GM23338 (cell line): ENCODE results near the gene TTC22. TPM values are rescaled to one million over a fixed set of nuclear protein-coding genes. Genes with fewer than 3 reads are reported as not detected.

Experiments
- ATAC-seq: fragments of 200-7000 bp; cut with Tn5 transposase; 3 replicates; pipeline ENCODE4 v1.9.1; 2020
- DNase-seq: peaks from one replicate; pipeline ENCODE4 v3.0.0-alpha.2; 2015; ENCODE audit warnings: low spot score
- H2AFZ ChIP-seq: fragments of 200-600 bp; sonication (generic); 2 replicates; pipeline ENCODE4 v1.8.0; 2016; ENCODE audit warnings: antibody characterized with exemption, mild to moderate bottlenecking, moderate library complexity
- H3F3A ChIP-seq: fragments of 200-600 bp; sonication (generic); replicated peaks from 2 replicates; pipeline ENCODE4 v1.8.0; 2017; ENCODE audit warnings: antibody characterized with exemption, mixed run types, low read depth
- H3K27ac ChIP-seq: fragments of 200-600 bp; sonication (generic); 2 replicates; pipeline ENCODE4 v1.6.1; 2016; ENCODE audit warnings: low read depth
- H3K27me3 ChIP-seq: fragments of 200-600 bp; sonication (generic); 2 replicates; pipeline ENCODE4 v1.8.0; 2016; ENCODE audit warnings: mild to moderate bottlenecking, mixed run types, moderate library complexity; ENCODE audit not compliant: insufficient read depth
- H3K36me3 ChIP-seq: fragments of 200-600 bp; sonication (generic); 2 replicates; pipeline ENCODE4 v1.8.0; 2016; ENCODE audit warnings: mild to moderate bottlenecking; ENCODE audit not compliant: insufficient read depth
- H3K4me1 ChIP-seq: fragments of 200-600 bp; sonication (generic); 2 replicates; pipeline ENCODE4 v1.8.0; 2016; ENCODE audit warnings: mild to moderate bottlenecking, moderate library complexity; ENCODE audit not compliant: insufficient read depth
- H3K4me2 ChIP-seq: fragments of 200-600 bp; sonication (generic); 2 replicates; pipeline ENCODE4 v1.7.1; 2017; ENCODE audit warnings: mixed run types
- H3K4me3 ChIP-seq: fragments of 200-600 bp; sonication (generic); 2 replicates; pipeline ENCODE4 v1.6.1; 2016; ENCODE audit warnings: mixed run types
- H3K79me2 ChIP-seq: fragments of 200-600 bp; sonication (generic); replicated peaks from 2 replicates; pipeline ENCODE4 v1.8.0; 2017; ENCODE audit warnings: mild to moderate bottlenecking; ENCODE audit not compliant: insufficient read depth
- H3K9me2 ChIP-seq: fragments of 200-600 bp; sonication (generic); 2 replicates; pipeline ENCODE4 v1.8.0; 2017; ENCODE audit not compliant: insufficient read depth
- H4K20me1 ChIP-seq: fragments of 200-600 bp; sonication (generic); replicated peaks from 2 replicates; pipeline ENCODE4 v1.8.0; 2017; ENCODE audit warnings: mild to moderate bottlenecking; ENCODE audit not compliant: insufficient read depth
- H3K27ac Mint-ChIP-seq: 2 replicates; pipeline ENCODE4 v1.8.0; 2020; ENCODE audit warnings: inconsistent platforms, mild to moderate bottlenecking, moderate library complexity, mixed read lengths
- H3K27me3 Mint-ChIP-seq: 3 replicates; pipeline ENCODE4 v1.8.0; 2022; ENCODE audit warnings: low read depth, mild to moderate bottlenecking, moderate library complexity, mixed read lengths, inconsistent platforms; ENCODE audit not compliant: insufficient read depth, poor library complexity
- H3K36me3 Mint-ChIP-seq: 3 replicates; pipeline ENCODE4 v1.8.0; 2021; ENCODE audit warnings: low read depth, mild to moderate bottlenecking, inconsistent platforms, moderate library complexity, mixed read lengths
- H3K4me1 Mint-ChIP-seq: 3 replicates; pipeline ENCODE4 v1.8.0; 2020; ENCODE audit warnings: mild to moderate bottlenecking, inconsistent platforms, mixed read lengths
- H3K4me3 Mint-ChIP-seq: 3 replicates; pipeline ENCODE4 v1.8.0; 2021; ENCODE audit warnings: moderate library complexity, mild to moderate bottlenecking, inconsistent platforms, mixed read lengths
- H3K9me3 Mint-ChIP-seq: 3 replicates; pipeline ENCODE4 v1.8.0; 2020; ENCODE audit warnings: moderate library complexity, mild to moderate bottlenecking, inconsistent platforms, mixed read lengths
- CREB1 ChIP-seq: fragments of 250-450 bp; sonication (Bioruptor Pico); IDR thresholded peaks from 2 replicates; pipeline ENCODE4 v1.5.0; 2020; ENCODE audit warnings: low read depth, mild to moderate bottlenecking, moderate library complexity
- CTCF ChIP-seq, 2 experiments: fragments of 200-600 bp in 1 of 2; sonication (generic) in 1 of 2; conservative IDR thresholded peaks; 2 replicates each; pipeline versions ENCODE4 v1.5.1 to v1.6.1; 2016 to 2017; ENCODE audit warnings: antibody characterized with exemption in 2 of 2, low read depth in 2 of 2, mild to moderate bottlenecking in 2 of 2, moderate library complexity in 1 of 2
- ETS1 ChIP-seq: IDR thresholded peaks from 2 replicates; pipeline ENCODE4 v1.6.1; 2016; ENCODE audit warnings: antibody characterized with exemption
- EZH2 ChIP-seq: fragments of 200-600 bp; sonication (generic); IDR thresholded peaks from one replicate; pipeline ENCODE4 v1.8.0; 2017; ENCODE audit warnings: antibody characterized with exemption, mild to moderate bottlenecking, low read depth; ENCODE audit not compliant: unreplicated experiment
- EZH2phosphoT487 ChIP-seq: fragments of 200-600 bp; sonication (generic); IDR thresholded peaks from one replicate; pipeline ENCODE4 v1.8.1; 2018; ENCODE audit warnings: antibody characterized with exemption; ENCODE audit not compliant: unreplicated experiment
- JUNB ChIP-seq: IDR thresholded peaks from one replicate; pipeline ENCODE4 v1.6.1; 2016; ENCODE audit warnings: antibody characterized with exemption; ENCODE audit not compliant: unreplicated experiment
- NANOG ChIP-seq: IDR thresholded peaks from 2 replicates; pipeline ENCODE4 v1.6.1; 2016; ENCODE audit warnings: antibody characterized with exemption, borderline replicate concordance
- POLR2AphosphoS5 ChIP-seq: IDR thresholded peaks from 2 replicates; pipeline ENCODE4 v1.6.1; 2016; ENCODE audit warnings: antibody characterized with exemption, low read depth
- REST ChIP-seq: IDR thresholded peaks from one replicate; pipeline ENCODE4 v1.6.1; 2018; ENCODE audit warnings: antibody characterized with exemption; ENCODE audit not compliant: unreplicated experiment
- STAT1 ChIP-seq: IDR thresholded peaks from one replicate; pipeline ENCODE4 v1.6.1; 2016; ENCODE audit warnings: antibody characterized with exemption; ENCODE audit not compliant: unreplicated experiment
- ZNF114 ChIP-seq: fragments of 250-450 bp; sonication (Bioruptor Pico); IDR thresholded peaks from 2 replicates; pipeline ENCODE4 v1.5.0; 2020; ENCODE audit warnings: mild to moderate bottlenecking, moderate library complexity
- ZNF331 ChIP-seq: fragments of 250-450 bp; sonication (Bioruptor Pico); IDR thresholded peaks from 2 replicates; pipeline ENCODE4 v1.5.0; 2020; ENCODE audit warnings: low read depth, mild to moderate bottlenecking, moderate library complexity
- polyA plus RNA-seq: library from polyadenylated mRNA; unstranded; fragments of >200 nt; fragmentation: Nextera tagmentation; extraction: Ambion mirVana; gene quantifications from 2 replicates; pipeline ENCODE4 v1.2.1, GENCODE V29; 2016
- total RNA-seq: library from RNA; depleted of rRNA; stranded (reverse); fragments of >200 nt; shearing (Covaris generic); gene quantifications from 2 replicates; pipeline ENCODE4 v1.2.3, GENCODE V29; 2014
- TF ChIP-seq, protein P1 (sequence below): fragments of 250-450 bp; sonication (Bioruptor Pico); IDR thresholded peaks from 2 replicates; pipeline ENCODE4 v1.5.0; 2020; ENCODE audit warnings: mild to moderate bottlenecking, moderate library complexity

Gene TTC22
- total and polyA plus RNA-seq, 2 experiments from 2014 or later = 1.2 to 2.5 TPM

DNA sequence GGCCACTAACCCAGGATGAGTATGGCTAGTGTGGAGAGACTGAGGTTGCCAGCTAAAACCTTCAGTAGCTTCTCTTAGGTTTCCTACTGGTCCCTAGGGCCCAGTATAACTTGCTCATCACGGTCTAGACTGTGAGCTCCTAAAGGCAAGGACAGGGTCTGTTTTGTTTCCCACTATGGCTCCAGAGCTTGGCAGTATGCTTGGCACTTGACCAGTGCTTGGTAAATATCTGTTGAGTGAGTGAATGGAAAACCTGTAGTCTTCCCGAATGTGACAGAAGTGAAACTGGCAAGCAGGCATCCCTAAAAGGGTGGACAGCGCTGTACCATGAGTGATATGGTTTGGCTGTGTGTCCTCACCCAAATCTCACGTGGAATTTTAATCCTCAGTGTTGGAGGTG is 23.7 kb downstream of the TTC22 start:
- H3K4me3 Mint-ChIP-seq = no peak overlapping the region
- H4K20me1 ChIP-seq = 0 out of 2 replicates have a peak, but pooled peaks cover 2% of the 10 kb centered on the region
- H3K27me3 ChIP-seq = peaks cover 32% of the 10 kb centered on the region
- peaks cover 8% of the 10 kb centered on the region for H3F3A ChIP-seq
- DNase-seq (no peak), ATAC-seq (no peak)
- no peaks in the 10 kb centered on the region for H3K36me3 ChIP-seq
- peaks cover 4% of the 10 kb centered on the region; the same call in 1 of the 2 replicates for H3K4me1 ChIP-seq
- no peak overlapping the region for H3K4me2 ChIP-seq
- peaks cover 30% of the 10 kb centered on the region for H3K27me3 Mint-ChIP-seq
- no peak overlapping the region for H3K4me3 ChIP-seq
- no peak overlapping the region for H3K27ac ChIP-seq
- no peaks in the 10 kb centered on the region for H3K79me2 ChIP-seq
- no peak overlapping the region for H2AFZ ChIP-seq
- no peaks in the 10 kb centered on the region; the same call in 2 of the 3 replicates for H3K9me3 Mint-ChIP-seq
- H3K4me1 Mint-ChIP-seq = peaks cover 12% of the 10 kb centered on the region; the same call in 2 of the 3 replicates
- TF ChIP-seq REST (no peak), POLR2AphosphoS5 (no peak), EZH2 (no peak), ZNF331 (CRISPR knock-in tag) (no peak), EZH2phosphoT487 (no peak), STAT1 (no peak), JUNB (no peak), NANOG (no peak), ETS1 (no peak), ZNF114 (CRISPR knock-in tag) (no peak), CTCF (conservative IDR thresholded peaks at IDR 0.05; ENCODE audit: low read depth in 2 of 2) (no peak), CREB1 (CRISPR knock-in tag) (no peak)
- TF ChIP-seq, protein P1, sequence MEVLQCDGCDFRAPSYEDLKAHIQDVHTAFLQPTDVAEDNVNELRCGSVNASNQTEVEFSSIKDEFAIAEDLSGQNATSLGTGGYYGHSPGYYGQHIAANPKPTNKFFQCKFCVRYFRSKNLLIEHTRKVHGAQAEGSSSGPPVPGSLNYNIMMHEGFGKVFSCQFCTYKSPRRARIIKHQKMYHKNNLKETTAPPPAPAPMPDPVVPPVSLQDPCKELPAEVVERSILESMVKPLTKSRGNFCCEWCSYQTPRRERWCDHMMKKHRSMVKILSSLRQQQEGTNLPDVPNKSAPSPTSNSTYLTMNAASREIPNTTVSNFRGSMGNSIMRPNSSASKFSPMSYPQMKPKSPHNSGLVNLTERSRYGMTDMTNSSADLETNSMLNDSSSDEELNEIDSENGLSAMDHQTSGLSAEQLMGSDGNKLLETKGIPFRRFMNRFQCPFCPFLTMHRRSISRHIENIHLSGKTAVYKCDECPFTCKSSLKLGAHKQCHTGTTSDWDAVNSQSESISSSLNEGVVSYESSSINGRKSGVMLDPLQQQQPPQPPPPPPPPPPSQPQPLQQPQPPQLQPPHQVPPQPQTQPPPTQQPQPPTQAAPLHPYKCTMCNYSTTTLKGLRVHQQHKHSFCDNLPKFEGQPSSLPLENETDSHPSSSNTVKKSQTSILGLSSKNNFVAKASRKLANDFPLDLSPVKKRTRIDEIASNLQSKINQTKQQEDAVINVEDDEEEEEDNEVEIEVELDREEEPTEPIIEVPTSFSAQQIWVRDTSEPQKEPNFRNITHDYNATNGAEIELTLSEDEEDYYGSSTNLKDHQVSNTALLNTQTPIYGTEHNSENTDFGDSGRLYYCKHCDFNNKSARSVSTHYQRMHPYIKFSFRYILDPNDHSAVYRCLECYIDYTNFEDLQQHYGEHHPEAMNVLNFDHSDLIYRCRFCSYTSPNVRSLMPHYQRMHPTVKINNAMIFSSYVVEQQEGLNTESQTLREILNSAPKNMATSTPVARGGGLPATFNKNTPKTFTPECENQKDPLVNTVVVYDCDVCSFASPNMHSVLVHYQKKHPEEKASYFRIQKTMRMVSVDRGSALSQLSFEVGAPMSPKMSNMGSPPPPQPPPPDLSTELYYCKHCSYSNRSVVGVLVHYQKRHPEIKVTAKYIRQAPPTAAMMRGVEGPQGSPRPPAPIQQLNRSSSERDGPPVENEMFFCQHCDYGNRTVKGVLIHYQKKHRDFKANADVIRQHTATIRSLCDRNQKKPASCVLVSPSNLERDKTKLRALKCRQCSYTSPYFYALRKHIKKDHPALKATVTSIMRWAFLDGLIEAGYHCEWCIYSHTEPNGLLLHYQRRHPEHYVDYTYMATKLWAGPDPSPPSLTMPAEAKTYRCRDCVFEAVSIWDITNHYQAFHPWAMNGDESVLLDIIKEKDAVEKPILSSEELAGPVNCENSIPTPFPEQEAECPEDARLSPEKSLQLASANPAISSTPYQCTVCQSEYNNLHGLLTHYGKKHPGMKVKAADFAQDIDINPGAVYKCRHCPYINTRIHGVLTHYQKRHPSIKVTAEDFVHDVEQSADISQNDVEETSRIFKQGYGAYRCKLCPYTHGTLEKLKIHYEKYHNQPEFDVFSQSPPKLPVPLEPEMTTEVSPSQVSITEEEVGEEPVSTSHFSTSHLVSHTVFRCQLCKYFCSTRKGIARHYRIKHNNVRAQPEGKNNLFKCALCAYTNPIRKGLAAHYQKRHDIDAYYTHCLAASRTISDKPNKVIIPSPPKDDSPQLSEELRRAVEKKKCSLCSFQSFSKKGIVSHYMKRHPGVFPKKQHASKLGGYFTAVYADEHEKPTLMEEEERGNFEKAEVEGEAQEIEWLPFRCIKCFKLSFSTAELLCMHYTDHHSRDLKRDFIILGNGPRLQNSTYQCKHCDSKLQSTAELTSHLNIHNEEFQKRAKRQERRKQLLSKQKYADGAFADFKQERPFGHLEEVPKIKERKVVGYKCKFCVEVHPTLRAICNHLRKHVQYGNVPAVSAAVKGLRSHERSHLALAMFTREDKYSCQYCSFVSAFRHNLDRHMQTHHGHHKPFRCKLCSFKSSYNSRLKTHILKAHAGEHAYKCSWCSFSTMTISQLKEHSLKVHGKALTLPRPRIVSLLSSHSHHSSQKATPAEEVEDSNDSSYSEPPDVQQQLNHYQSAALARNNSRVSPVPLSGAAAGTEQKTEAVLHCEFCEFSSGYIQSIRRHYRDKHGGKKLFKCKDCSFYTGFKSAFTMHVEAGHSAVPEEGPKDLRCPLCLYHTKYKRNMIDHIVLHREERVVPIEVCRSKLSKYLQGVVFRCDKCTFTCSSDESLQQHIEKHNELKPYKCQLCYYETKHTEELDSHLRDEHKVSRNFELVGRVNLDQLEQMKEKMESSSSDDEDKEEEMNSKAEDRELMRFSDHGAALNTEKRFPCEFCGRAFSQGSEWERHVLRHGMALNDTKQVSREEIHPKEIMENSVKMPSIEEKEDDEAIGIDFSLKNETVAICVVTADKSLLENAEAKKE (CRISPR knock-in tag) = no peak
- peaks cover 3% of the 10 kb centered on the region; the same call in 1 of the 2 replicates for H3K9me2 ChIP-seq
- H3K36me3 Mint-ChIP-seq = no peaks in the 10 kb centered on the region; the same call in 2 of the 3 replicates
- no peak overlapping the region for H3K27ac Mint-ChIP-seq
